H9 (cell line): Measurements from ENCODE around the gene JSRP1. TPM values are rescaled to one million over a fixed set of nuclear protein-coding genes. Genes with fewer than 3 reads are reported as not detected.

Experiments
- DNase-seq: peaks from one replicate; pipeline ENCODE4 v3.0.0-alpha.2; 2017
- H2AFZ ChIP-seq: one replicate; pipeline ENCODE4 v1.6.1; 2013; ENCODE audit warnings: mild to moderate bottlenecking, low read length, control low read depth, moderate library complexity
- H2AK5ac ChIP-seq: 2 replicates; pipeline ENCODE4 v1.6.1; 2013; ENCODE audit warnings: low read length, control low read depth, mixed read lengths; ENCODE audit not compliant: insufficient read length
- H2BK120ac ChIP-seq: one replicate; pipeline ENCODE4 v1.6.1; 2013; ENCODE audit warnings: low read depth, mild to moderate bottlenecking, low read length, control low read depth, inconsistent platforms; ENCODE audit not compliant: poor library complexity, severe bottlenecking
- H2BK12ac ChIP-seq: 2 replicates; pipeline ENCODE4 v1.6.1; 2013; ENCODE audit warnings: low read length, control low read depth, mixed read lengths, low read depth; ENCODE audit not compliant: insufficient read length
- H2BK15ac ChIP-seq: 2 replicates; pipeline ENCODE4 v1.6.1; 2013; ENCODE audit warnings: low read depth, low read length, control low read depth
- H2BK20ac ChIP-seq: one replicate; pipeline ENCODE4 v1.6.1; 2013; ENCODE audit warnings: low read depth, mild to moderate bottlenecking, low read length, control low read depth, inconsistent platforms; ENCODE audit not compliant: poor library complexity, severe bottlenecking
- H2BK5ac ChIP-seq: 2 replicates; pipeline ENCODE4 v1.6.1; 2013; ENCODE audit warnings: low read length, control low read depth, mixed read lengths; ENCODE audit not compliant: insufficient read length
- H3K14ac ChIP-seq: 2 replicates; pipeline ENCODE4 v1.6.1; 2013; ENCODE audit warnings: low read length, control low read depth; ENCODE audit not compliant: insufficient read depth
- H3K18ac ChIP-seq: 2 replicates; pipeline ENCODE4 v1.6.1; 2013; ENCODE audit warnings: low read depth, mild to moderate bottlenecking, mixed read lengths, low read length, control low read depth; ENCODE audit not compliant: insufficient read length
- H3K23ac ChIP-seq: 2 replicates; pipeline ENCODE4 v1.6.1; 2013; ENCODE audit warnings: low read length, control low read depth, mixed read lengths, low read depth; ENCODE audit not compliant: insufficient read length
- H3K23me2 ChIP-seq: 2 replicates; pipeline ENCODE4 v1.6.1; 2013; ENCODE audit warnings: low read depth, mild to moderate bottlenecking, mixed read lengths, low read length, control low read depth; ENCODE audit not compliant: insufficient read length, poor library complexity, severe bottlenecking
- H3K27ac ChIP-seq: 2 replicates; pipeline ENCODE4 v1.5.1; 2013; ENCODE audit warnings: low read length, control low read depth, mixed read lengths, low read depth; ENCODE audit not compliant: insufficient read length
- H3K27me3 ChIP-seq: 2 replicates; pipeline ENCODE4 v1.6.1; 2013; ENCODE audit warnings: low read length, control low read depth, inconsistent platforms; ENCODE audit not compliant: insufficient read depth
- H3K4ac ChIP-seq: 2 replicates; pipeline ENCODE4 v1.6.1; 2013; ENCODE audit warnings: low read depth, mild to moderate bottlenecking, control low read depth, inconsistent platforms, low read length, moderate library complexity
- H3K4me1 ChIP-seq: 2 replicates; pipeline ENCODE4 v1.6.1; 2013; ENCODE audit warnings: low read length, control low read depth, inconsistent platforms; ENCODE audit not compliant: insufficient read depth
- H3K4me2 ChIP-seq: 2 replicates; pipeline ENCODE4 v1.6.1; 2013; ENCODE audit warnings: low read length, control low read depth, mixed read lengths; ENCODE audit not compliant: insufficient read length, insufficient read depth
- H3K56ac ChIP-seq: 2 replicates; pipeline ENCODE4 v1.6.1; 2013; ENCODE audit warnings: low read depth, mild to moderate bottlenecking, mixed read lengths, low read length, control low read depth; ENCODE audit not compliant: insufficient read length
- H3K79me1 ChIP-seq: 2 replicates; pipeline ENCODE4 v1.6.1; 2013; ENCODE audit warnings: low read depth, mild to moderate bottlenecking, moderate library complexity, low read length, control low read depth, inconsistent platforms; ENCODE audit not compliant: insufficient read depth, poor library complexity, severe bottlenecking
- H3K79me2 ChIP-seq: 2 replicates; pipeline ENCODE4 v1.6.1; 2013; ENCODE audit warnings: low read length, control low read depth, inconsistent platforms; ENCODE audit not compliant: insufficient read depth
- H3K9ac ChIP-seq: 2 replicates; pipeline ENCODE4 v1.6.1; 2013; ENCODE audit warnings: low read length, control low read depth, mixed read lengths; ENCODE audit not compliant: insufficient read length; ENCODE audit errors: extremely low read depth
- H3K9me3 ChIP-seq: one replicate; pipeline ENCODE4 v1.6.1; 2013; ENCODE audit warnings: low read depth, low read length, inconsistent platforms; ENCODE audit not compliant: control insufficient read depth
- H3T11ph ChIP-seq: one replicate; pipeline ENCODE4 v1.6.1; 2013; ENCODE audit warnings: mild to moderate bottlenecking, low read length, control low read depth, inconsistent platforms
- H4K20me1 ChIP-seq: one replicate; pipeline ENCODE4 v1.6.1; 2013; ENCODE audit not compliant: control insufficient read depth, insufficient read length, insufficient read depth
- H4K5ac ChIP-seq: 2 replicates; pipeline ENCODE4 v1.6.1; 2013; ENCODE audit warnings: low read depth, mild to moderate bottlenecking, mixed read lengths, low read length, control low read depth; ENCODE audit not compliant: insufficient read length
- H4K8ac ChIP-seq: replicated peaks from 2 replicates; pipeline ENCODE4 v1.6.1; 2013; ENCODE audit warnings: low read length, control low read depth, mixed read lengths, low read depth; ENCODE audit not compliant: insufficient read length
- H4K91ac ChIP-seq: 2 replicates; pipeline ENCODE4 v1.6.1; 2013; ENCODE audit warnings: low read depth, mild to moderate bottlenecking, moderate library complexity, mixed read lengths, low read length, control low read depth; ENCODE audit not compliant: insufficient read length
- H3K27ac Mint-ChIP-seq, 3 experiments: 2 replicates in 2 of 3; 3 replicates in 1 of 3; pipeline ENCODE4 v1.8.0; 2020 to 2021; ENCODE audit warnings: mixed read lengths in 3 of 3, mild to moderate bottlenecking in 1 of 3, moderate library complexity in 1 of 3
- H3K27me3 Mint-ChIP-seq: 2 replicates; pipeline ENCODE4 v1.8.0; 2021; ENCODE audit warnings: low read depth, mild to moderate bottlenecking, moderate library complexity, mixed read lengths
- H3K36me3 Mint-ChIP-seq, 3 experiments: 2 replicates in 2 of 3; 3 replicates in 1 of 3; pipeline ENCODE4 v1.8.0; 2020 to 2021; ENCODE audit warnings: low read depth in 3 of 3, mixed read lengths in 3 of 3; ENCODE audit not compliant: insufficient read depth in 1 of 3
- H3K4me1 Mint-ChIP-seq, 2 experiments: 2 replicates each; pipeline ENCODE4 v1.8.0; 2020; ENCODE audit warnings: mixed read lengths in 2 of 2
- H3K4me3 Mint-ChIP-seq, 2 experiments: 2 replicates in 1 of 2; 3 replicates in 1 of 2; pipeline ENCODE4 v1.8.0; 2020 to 2021; ENCODE audit warnings: mild to moderate bottlenecking in 2 of 2, mixed read lengths in 2 of 2, moderate library complexity in 1 of 2
- H3K9me3 Mint-ChIP-seq, 2 experiments: 2 replicates in 1 of 2; 3 replicates in 1 of 2; pipeline ENCODE4 v1.8.0; 2020; ENCODE audit warnings: mild to moderate bottlenecking in 2 of 2, mixed read lengths in 2 of 2, moderate library complexity in 1 of 2
- WGBS: extraction: QIAGEN DNeasy Blood & Tissue Kit; methylation state at CpG from one replicate; pipeline ENCODE4 v1.1.7; 2013; ENCODE audit warnings: missing lambda C conversion rate, low lambda C conversion rate, mixed read lengths; ENCODE audit not compliant: insufficient read length; ENCODE audit errors: extremely low coverage; 5-methylcytosine and 5-hydroxymethylcytosine counted together
- total RNA-seq: library from RNA; stranded (reverse); gene quantifications from 2 replicates; pipeline ENCODE4 v1.2.1, GENCODE V29; 2021
- TF ChIP-seq, protein P1 (sequence below): fragments of 200-600 bp; sonication (generic); conservative IDR thresholded peaks from 3 replicates; pipeline ENCODE4 v1.8.0; 2021; ENCODE audit warnings: antibody characterized with exemption, mild to moderate bottlenecking

JSRP1 gene
- total RNA-seq, 1 experiment from 2014 or later: 0.90 TPM

DNA sequence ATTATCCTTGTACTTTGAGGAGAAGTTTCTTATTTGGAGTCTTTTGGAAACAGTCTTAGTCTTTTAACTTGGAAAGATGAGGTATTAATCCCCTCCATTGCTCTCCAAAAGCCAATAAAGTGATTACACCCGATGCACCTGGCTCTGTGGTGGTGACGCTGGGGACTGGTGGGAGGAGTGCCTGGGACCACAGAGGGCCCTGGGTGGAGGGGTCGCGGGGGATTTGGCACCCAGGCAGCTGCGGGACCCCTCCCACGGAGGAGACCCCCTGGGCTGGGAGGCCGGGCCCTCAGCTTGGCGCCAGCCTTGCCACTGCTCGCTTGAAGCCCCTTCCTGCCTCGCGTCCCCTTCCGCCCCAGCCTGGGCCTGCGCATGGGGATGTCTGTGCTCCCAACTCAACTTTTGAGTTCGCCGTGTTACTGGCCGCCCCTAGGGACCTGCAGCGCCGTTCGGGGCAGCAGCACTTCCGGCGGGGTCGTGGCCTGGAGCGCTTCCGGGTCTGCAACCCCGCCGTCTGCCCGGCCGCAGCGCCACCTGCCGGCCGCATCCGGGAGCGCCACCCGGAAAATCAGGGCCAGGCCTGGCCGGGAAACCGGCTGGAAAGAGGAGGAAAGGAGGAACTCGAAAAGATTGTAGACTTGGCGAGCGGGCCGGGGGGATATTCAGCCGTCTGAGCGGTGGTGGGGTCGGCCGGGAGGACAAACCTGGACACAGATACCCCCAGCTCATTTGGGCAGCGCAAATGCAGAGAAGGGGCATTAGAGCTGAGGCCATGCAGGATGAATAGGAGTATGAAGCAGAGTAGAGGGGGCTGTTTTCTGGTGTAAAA lies 17.4 kb upstream of the JSRP1 start:
- H3K9me3 ChIP-seq: no peaks in the 10 kb centered on the region
- H3K27ac ChIP-seq: no peak overlapping the region
- H3K36me3 Mint-ChIP-seq: peaks cover 21 to 42% (median 28%) of the 10 kb centered on the region in 3 experiments
- H3K14ac ChIP-seq: no peak overlapping the region
- H3T11ph ChIP-seq: no peak overlapping the region
- no peak overlapping the region for H2AFZ ChIP-seq
- H2BK12ac ChIP-seq: no peak overlapping the region
- H4K8ac ChIP-seq: no peak overlapping the region
- H3K18ac ChIP-seq: no peak overlapping the region
- H2BK20ac ChIP-seq: no peak overlapping the region
- H3K4ac ChIP-seq: no peak overlapping the region
- H3K27me3 Mint-ChIP-seq: 0 out of 2 replicates have a peak, but pooled peaks cover 2% of the 10 kb centered on the region
- H2BK15ac ChIP-seq: no peak overlapping the region
- H3K4me1 Mint-ChIP-seq: peaks cover 21 to 25% of the 10 kb centered on the region in 2 experiments
- no peak overlapping the region for H3K23ac ChIP-seq
- no peak overlapping the region for H4K91ac ChIP-seq
- no peak overlapping the region for H4K5ac ChIP-seq
- peak; percentile 95 for DNase-seq
- H3K4me1 ChIP-seq: 0 out of 2 replicates have a peak, but pooled peaks cover 2% of the 10 kb centered on the region
- no peak overlapping the region for H3K56ac ChIP-seq
- H3K4me2 ChIP-seq: peak overlapping the region; percentile 5
- no peak overlapping the region for H2BK5ac ChIP-seq
- no peaks in the 10 kb centered on the region for H3K27me3 ChIP-seq
- peak overlapping the region; percentile 89 to 97 (median 96); a peak in 6 of 7 replicates for H3K27ac Mint-ChIP-seq
- peak overlapping the region; percentile 56 to 71 for H3K4me3 Mint-ChIP-seq
- no peak overlapping the region for H3K9ac ChIP-seq
- H4K20me1 ChIP-seq: peaks cover 2% of the 10 kb centered on the region
- peaks cover 4% of the 10 kb centered on the region for H3K23me2 ChIP-seq
- WGBS: no CpG with 5 or more reads among the region's 45 CpGs
- H2BK120ac ChIP-seq: no peak overlapping the region
- TF ChIP-seq, protein P1, sequence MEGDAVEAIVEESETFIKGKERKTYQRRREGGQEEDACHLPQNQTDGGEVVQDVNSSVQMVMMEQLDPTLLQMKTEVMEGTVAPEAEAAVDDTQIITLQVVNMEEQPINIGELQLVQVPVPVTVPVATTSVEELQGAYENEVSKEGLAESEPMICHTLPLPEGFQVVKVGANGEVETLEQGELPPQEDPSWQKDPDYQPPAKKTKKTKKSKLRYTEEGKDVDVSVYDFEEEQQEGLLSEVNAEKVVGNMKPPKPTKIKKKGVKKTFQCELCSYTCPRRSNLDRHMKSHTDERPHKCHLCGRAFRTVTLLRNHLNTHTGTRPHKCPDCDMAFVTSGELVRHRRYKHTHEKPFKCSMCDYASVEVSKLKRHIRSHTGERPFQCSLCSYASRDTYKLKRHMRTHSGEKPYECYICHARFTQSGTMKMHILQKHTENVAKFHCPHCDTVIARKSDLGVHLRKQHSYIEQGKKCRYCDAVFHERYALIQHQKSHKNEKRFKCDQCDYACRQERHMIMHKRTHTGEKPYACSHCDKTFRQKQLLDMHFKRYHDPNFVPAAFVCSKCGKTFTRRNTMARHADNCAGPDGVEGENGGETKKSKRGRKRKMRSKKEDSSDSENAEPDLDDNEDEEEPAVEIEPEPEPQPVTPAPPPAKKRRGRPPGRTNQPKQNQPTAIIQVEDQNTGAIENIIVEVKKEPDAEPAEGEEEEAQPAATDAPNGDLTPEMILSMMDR: peak; percentile 99
- peaks cover 24% of the 10 kb centered on the region; the same call in 1 of the 2 replicates for H3K79me2 ChIP-seq
- no peaks in the 10 kb centered on the region; a peak in 3 of 5 replicates for H3K9me3 Mint-ChIP-seq
- H3K79me1 ChIP-seq: no peaks in the 10 kb centered on the region
- H2AK5ac ChIP-seq: no peak overlapping the region
